Measurements from ENCODE around the gene MMEL1.
"Not testable (repeated sequence)": the region's sequence is repeated elsewhere in the genome, so short reads cannot be mapped to it uniquely, and the experiment has no call there.

The MMEL1 gene

DNA sequence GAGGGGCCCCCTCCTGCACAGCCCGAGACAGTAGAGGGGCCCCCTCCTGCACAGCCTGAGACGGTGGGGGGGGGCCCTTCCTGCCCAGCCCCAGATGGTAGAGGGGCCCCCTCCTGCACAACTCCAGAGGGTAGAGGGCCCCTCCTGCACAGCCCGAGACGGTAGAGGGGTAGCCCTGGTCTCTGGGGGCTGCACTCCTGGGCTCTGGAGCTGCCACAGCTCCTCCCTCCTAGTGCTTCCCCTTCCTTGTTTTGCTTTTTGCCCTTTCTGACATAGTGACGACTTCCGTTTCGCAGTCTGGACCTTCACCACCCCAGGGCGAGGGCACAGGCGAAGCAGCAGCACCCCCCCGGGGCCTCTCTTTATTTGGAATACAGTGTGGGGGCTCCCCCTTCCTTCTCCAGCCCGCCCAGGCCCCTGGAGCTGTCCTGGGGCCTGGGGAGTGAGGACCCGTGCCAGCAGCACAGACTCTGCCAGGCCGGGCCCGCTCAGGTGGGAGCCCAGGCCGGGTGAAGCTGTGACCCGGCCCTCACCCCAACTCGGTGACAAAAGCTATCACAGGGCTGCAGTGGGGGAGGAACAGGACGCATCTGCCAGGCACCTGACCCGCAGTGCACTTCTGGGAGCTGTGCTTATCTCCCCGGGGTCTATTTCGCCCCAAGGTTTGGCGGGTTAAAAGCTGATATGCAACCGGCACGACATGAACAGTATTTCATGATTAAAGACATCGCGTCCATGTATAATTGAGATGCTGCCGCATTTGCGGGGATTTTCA is 47.3 kb downstream of the MMEL1 start:
- H3K27me3 Mint-ChIP-seq: no peaks in the 10 kb centered on the region
- peak overlapping the region; percentile 94 to 99 for H3K27ac Mint-ChIP-seq
- DNase-seq (peak; percentile 75 to 83), ATAC-seq (peak; percentile 71)
- H3K4me3 Mint-ChIP-seq: peak overlapping the region; percentile 94 to 100
- no peaks in the 10 kb centered on the region for H3K9me3 Mint-ChIP-seq
- H3K4me1 Mint-ChIP-seq: peaks cover 73% of the 10 kb centered on the region

DNA sequence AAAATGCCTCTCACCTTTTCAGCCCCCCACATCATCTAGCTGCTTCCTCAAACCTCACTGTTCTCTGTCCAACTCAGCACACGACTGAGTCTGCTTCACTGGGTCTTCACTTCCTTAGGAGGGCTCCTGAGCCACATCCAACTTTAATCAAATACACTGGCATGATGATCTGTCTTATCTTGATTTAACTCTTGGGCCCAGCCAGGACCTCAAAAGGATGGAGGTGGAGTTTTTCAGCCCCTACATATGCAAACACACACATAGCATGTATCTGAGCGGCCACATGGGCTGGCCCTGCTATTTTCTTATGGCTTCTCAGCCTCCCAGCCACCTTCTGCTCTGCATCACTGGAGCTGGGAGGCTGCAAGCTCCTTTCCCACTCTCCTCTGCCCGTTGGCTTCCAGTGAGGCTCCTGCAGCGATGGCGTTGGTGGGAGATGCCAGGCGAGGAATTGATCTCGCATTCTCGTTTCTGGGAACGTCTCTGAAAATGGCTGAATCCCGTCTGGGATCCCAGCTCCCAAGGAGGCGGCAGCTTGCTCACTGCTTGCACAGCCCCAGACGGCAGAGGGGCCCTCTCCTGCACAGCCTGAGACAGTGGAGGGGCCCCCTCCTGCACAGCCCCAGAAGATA is 48.0 kb downstream of the MMEL1 start:
- Mint-ChIP-seq H3K4me1 (peaks cover 73% of the 10 kb centered on the region), H3K9me3 (no peaks in the 10 kb centered on the region), H3K27me3 (no peaks in the 10 kb centered on the region), H3K27ac (peak overlapping the region; percentile 94 to 99), H3K4me3 (peak overlapping the region; percentile 94 to 100)
- no peak for ATAC-seq
- no peak for DNase-seq

DNA sequence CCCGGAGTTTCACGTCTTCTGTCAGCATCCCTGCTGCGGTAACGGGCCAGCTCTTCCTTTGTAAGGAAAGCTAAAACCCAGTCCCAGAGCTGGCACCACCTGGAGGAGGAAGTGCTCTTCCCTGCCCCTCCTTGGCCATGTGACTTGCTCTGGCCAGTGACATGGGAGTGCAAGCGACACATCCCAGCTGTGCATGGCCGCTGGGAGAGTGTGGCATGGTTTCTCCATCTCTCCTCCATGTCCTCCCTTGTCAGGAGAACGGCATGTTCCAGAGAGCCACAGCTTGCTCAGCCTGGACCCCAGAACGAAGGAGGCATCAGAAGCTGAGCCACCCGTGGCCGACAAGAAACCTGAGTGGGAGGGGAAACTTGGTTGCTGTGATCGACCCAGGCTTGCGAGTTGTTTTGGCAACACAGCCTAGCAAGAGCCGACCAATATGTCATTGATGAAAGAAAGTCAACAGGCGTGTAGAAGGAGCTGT is 48.9 kb downstream of the MMEL1 start:
- peaks cover 77% of the 10 kb centered on the region for H3K4me1 Mint-ChIP-seq
- no peak for ATAC-seq

DNA sequence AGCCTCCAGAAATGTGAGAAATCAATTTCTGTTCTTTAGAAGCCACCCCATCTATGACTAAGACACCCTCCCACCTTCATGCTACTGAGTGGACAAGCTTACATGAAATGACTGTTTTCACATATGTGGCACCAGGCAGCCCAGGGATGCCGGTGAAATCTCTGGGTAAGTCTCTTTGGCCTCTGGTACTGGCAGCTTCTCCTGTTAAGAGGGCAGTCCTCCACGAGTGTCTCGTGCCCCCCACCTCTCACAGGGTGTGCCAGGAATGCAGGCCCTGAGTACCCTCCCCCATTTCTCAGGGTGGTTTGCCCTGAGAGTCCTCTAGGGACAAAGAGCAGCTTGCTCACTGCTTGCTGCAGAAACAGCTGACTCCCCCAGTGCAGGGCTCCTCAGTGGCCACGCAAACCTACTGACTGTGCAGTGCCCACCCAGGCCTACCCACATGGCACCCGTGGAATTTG is 49.5 kb downstream of the MMEL1 start:
- Mint-ChIP-seq H3K9me3 (no peaks in the 10 kb centered on the region), H3K4me1 (peaks cover 83% of the 10 kb centered on the region)

More for the DNA sequence above, 48.9 kb downstream of the MMEL1 start:
- DNase-seq: peak in 1 of 2 donors; percentile 49
- peak overlapping the region; percentile 86 to 94 for H3K27ac Mint-ChIP-seq
- peak overlapping the region; percentile 94 to 100 for H3K4me3 Mint-ChIP-seq
- H3K27me3 Mint-ChIP-seq: no peaks in the 10 kb centered on the region
- no peaks in the 10 kb centered on the region for H3K9me3 Mint-ChIP-seq

DNA sequence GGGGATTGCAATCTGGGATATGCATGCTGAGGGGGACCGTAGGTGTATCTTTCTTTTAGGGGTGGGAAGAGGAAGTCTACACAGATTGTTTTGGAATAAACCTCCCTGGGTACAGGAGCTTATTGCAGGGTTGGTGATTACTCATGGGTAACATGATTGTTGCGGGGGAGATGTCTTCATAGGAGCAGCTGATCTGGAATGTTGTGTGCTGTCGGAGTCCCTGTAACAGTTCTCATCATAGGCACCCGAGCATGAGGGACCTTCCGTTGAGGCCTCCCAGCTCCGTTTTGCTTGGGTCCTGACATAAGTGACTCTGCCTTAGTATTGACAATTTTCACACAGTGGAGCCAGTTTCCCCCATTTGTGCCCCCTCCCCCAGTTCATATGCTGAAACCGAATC is 50.4 kb downstream of the MMEL1 start:
- ATAC-seq: no peak

More for the DNA sequence above, 49.5 kb downstream of the MMEL1 start:
- H3K27ac Mint-ChIP-seq: peak overlapping the region in 1 of 2 donors; percentile 86
- H3K27me3 Mint-ChIP-seq: no peaks in the 10 kb centered on the region
- ATAC-seq (no peak), DNase-seq (peak; percentile 41 to 45)
- H3K4me3 Mint-ChIP-seq: peak overlapping the region; percentile 94 to 100

DNA sequence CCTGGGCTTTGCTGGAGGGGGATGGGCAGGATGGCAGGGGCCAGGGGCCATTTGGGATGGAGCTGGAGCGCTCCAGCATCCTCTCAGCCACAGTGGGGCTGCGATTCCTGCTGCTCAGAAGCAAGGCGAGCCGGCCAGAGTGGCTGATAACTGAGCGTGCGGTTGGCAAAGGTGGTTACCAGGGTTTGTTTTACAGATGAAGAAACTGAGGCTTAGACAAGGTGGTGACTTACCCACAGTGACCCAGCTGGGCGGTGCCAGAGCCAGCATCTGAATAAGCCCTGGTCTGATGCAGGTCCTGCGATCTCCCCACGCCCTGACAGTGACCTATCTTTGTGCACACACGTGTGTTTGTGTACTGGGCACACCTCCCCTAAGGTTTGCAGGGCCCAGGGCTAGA is 52.1 kb downstream of the MMEL1 start:
- Mint-ChIP-seq H3K27ac (peak overlapping the region; percentile 21 to 28), H3K27me3 (no peaks in the 10 kb centered on the region), H3K4me1 (peaks cover 98% of the 10 kb centered on the region), H3K9me3 (no peaks in the 10 kb centered on the region), H3K4me3 (peak overlapping the region; percentile 39 to 60)
- DNase-seq (no peak), ATAC-seq (no peak)

More for the DNA sequence above, 50.4 kb downstream of the MMEL1 start:
- Mint-ChIP-seq H3K9me3 (no peaks in the 10 kb centered on the region), H3K4me1 (peaks cover 84% of the 10 kb centered on the region), H3K27ac (peak overlapping the region in 1 of 2 donors; percentile 20), H3K4me3 (peak overlapping the region in 1 of 2 donors; percentile 14), H3K27me3 (no peaks in the 10 kb centered on the region)
- DNase-seq: no peak

DNA sequence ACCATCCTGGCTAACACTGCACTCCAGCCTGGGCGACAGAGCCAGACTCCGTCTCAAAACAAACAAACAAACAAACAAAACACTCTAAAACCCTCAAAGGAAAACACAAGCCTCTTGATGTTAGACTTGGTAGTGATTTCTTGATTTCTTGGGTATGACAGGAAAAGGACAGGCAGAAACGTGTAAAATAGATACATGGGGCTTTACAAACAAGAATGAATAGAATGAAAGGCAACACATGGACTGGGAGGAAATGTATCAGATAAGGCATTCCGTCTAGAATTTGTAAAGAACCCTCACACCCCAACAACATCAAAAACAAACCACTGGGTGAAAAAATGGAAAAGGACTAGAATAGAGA is 54.1 kb downstream of the MMEL1 start:
- ATAC-seq (no peak), DNase-seq (no peak)
- H3K9me3 Mint-ChIP-seq: peaks cover 6 to 7% of the 10 kb centered on the region in 2 donors
- H3K27ac Mint-ChIP-seq: peak overlapping the region; percentile 80 to 96
- H3K4me3 Mint-ChIP-seq: peak overlapping the region; percentile 72 to 79
- H3K27me3 Mint-ChIP-seq: no peaks in the 10 kb centered on the region
- peaks cover 99% of the 10 kb centered on the region for H3K4me1 Mint-ChIP-seq

DNA sequence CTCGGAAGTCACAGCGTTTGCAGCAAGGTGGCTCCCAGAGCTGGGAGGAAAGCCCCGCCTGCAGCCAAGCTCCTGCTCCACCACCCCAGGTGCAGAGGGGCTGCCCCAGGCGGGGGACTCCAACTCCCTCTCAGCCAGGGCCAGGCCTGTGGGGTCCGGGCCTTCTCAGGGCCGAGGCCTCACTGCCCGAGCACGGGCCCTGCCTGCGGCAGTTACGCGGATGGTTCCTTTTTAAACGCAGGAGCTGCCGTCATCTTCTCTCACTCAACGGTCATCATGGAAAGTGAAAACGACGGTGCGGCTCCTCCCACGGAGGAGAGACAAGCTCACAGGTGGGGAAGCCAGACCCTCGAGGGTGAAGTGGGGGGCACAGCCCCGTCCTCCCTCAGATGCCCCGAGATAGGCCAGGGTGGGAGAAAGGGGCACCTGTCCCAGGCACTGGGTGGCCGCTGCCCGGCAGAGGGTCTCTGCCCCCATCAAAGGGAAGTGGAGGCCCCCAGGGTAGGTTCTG is 55.2 kb downstream of the MMEL1 start:
- Mint-ChIP-seq H3K9me3 (peaks cover 17 to 18% of the 10 kb centered on the region in 2 donors), H3K4me3 (peak overlapping the region; percentile 72 to 79), H3K27ac (peak overlapping the region; percentile 80 to 96), H3K4me1 (peaks cover 91% of the 10 kb centered on the region)
- not testable (repeated sequence) for H3K27me3 Mint-ChIP-seq
- peak; percentile 64 to 67 for DNase-seq
- peak; percentile 77 for ATAC-seq

DNA sequence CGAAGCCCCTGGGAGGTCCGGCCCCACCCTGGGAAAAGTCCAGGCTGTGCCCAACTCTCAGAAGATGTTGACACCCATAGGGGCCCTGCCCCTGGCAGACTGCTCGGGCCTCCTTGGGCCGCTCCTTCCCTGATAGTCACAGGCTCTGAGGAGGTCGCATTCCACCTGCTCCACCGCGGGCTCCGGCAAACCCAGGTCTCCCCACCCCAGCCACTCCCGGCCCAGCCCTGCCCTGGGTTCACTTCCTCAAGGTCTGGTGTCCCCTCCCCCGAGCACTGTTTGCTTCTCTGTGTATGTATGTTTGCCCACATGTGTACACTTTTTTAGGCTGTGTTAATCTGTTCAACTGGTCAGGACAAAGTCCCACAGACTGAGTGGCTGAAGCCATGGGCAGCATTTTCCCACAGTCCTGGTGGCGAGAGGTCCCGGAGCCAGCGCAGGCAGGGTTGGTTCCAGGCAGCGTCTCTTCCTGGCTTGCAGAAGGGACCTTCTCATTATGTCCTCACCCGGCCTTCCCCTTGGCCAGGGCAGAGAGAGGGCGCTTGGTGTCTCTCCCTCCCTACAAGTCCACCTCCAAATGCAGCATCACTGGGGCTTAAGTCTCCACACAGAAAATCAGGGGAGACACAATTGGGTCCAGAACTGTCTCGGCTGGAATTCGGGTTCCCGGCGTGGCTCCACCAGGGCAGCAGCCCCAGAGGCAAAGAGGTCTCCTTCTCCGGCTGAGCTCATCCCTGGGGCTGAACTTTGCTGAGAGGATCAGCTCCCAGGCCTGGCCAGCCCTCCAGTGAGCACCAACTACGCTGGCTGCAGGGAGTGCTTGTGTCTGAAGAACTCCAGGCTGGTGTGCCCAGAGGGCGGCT is 56.8 kb downstream of the MMEL1 start:
- Mint-ChIP-seq H3K4me1 (peaks cover 75% of the 10 kb centered on the region), H3K4me3 (peak overlapping the region in 1 of 2 donors; percentile 79), H3K27ac (peak overlapping the region; percentile 38 to 41), H3K9me3 (peaks cover 17 to 24% of the 10 kb centered on the region in 2 donors), H3K27me3 (no peaks in the 10 kb centered on the region)
- ATAC-seq (no peak), DNase-seq (no peak)

DNA sequence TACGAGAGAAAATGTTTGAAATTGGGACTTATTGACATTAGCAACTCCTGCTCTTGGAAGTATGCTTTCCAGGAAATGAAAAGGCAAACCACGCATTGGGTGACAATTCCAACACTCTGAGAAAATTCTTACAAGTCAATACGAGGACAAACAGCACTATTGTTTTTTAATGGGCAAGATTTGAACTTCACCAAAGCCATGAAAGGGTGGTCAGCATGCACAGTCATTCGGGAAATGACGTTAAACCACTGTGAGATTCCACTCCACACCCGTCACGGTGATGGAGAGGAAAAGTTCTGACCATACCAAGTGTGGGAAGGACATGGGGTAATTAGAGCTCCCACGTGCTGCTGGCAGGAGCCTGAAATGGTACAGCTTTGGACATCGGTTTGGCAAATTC is 58.5 kb downstream of the MMEL1 start:
- ATAC-seq: no peak
- Mint-ChIP-seq H3K9me3 (peaks cover 17 to 29% of the 10 kb centered on the region in 2 donors), H3K4me1 (peaks cover 59% of the 10 kb centered on the region), H3K4me3 (no peak overlapping the region), H3K27me3 (no peaks in the 10 kb centered on the region), H3K27ac (no peak overlapping the region)
- DNase-seq: no peak

DNA sequence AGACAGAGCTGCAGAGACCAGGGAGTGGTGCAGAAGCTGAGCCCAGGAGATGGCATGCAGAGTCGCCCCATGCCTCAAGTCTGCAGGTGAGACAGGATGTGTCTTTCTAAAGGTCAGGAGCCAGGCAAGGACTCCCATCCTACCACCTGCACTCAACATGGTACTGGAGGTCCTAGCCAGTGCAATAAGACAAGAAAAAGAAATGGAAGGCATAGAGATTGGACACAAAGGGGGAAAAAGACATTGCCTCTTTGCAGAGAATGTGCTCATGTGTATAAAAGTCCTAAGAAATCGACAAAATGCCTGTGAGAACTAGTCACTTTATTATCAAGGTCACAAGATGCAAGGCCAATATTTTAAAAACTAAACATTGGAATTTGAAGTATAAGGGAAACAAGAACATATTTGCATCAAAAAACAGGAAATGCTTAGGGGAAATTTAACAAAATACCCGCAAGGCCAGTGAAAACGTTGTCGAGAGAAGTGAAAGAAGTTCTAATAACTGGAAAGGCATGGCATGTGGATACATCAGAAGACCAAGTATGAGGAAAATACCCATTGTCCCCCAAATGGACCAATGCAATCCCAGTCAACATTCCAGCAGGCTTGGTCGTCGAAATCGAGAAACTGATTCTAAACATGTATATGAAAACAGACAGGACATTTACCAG is 59.4 kb downstream of the MMEL1 start:
- H3K4me3 Mint-ChIP-seq: no peak overlapping the region
- H3K27ac Mint-ChIP-seq: no peak overlapping the region
- peaks cover 49% of the 10 kb centered on the region for H3K4me1 Mint-ChIP-seq
- ATAC-seq (no peak), DNase-seq (no peak)
- peaks cover 17 to 29% of the 10 kb centered on the region in 2 donors for H3K9me3 Mint-ChIP-seq
- H3K27me3 Mint-ChIP-seq: no peaks in the 10 kb centered on the region

DNA sequence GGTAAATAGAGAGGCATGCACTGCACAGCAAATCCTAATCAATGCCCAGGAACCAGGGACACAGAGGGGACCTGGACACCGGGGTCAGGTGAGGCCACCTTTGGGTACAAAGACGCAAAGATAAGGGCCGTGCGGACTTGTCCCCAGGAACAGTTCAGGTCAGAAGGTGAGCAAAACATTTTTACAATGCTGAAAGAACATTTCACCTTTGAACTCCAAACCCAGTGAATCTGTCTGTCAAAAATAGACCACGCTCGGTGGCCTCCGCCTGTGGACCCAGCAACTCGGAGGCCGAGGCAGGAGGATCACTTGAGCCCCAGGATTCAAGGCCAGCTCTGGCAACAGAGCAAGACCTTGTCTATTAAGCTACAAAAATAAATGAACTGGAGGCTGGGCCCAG is 61.5 kb downstream of the MMEL1 start:
- no peak for DNase-seq
- ATAC-seq: no peak
- Mint-ChIP-seq H3K4me3 (no peak overlapping the region), H3K27me3 (no peaks in the 10 kb centered on the region), H3K9me3 (peaks cover 17 to 29% of the 10 kb centered on the region in 2 donors), H3K4me1 (peaks cover 36% of the 10 kb centered on the region), H3K27ac (peak overlapping the region in 1 of 2 donors; percentile 59)

DNA sequence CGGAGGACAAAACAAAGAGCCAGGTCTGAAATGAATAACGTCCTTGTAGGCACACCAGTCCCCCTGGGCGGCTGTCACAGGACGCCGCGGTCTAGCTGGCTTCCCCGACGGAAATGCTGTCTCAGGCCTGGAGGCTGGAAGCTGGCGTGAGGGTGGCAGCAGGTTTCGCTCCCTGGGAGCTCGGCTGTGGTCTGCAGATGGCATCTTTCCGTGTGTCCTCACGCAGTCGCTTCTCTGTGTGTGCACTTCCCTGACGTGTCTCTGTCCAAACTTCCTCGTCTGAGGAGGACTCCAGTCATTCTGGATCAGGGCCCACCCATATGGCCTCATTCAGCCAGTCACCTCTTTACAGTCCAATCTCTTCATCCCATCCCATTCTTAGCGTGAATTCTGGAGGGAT is 62.5 kb downstream of the MMEL1 start:
- Mint-ChIP-seq H3K4me1 (peaks cover 35% of the 10 kb centered on the region), H3K4me3 (no peak overlapping the region), H3K9me3 (peaks cover 17 to 29% of the 10 kb centered on the region in 2 donors), H3K27ac (no peak overlapping the region), H3K27me3 (no peaks in the 10 kb centered on the region)
- DNase-seq: no peak
- ATAC-seq: no peak

DNA sequence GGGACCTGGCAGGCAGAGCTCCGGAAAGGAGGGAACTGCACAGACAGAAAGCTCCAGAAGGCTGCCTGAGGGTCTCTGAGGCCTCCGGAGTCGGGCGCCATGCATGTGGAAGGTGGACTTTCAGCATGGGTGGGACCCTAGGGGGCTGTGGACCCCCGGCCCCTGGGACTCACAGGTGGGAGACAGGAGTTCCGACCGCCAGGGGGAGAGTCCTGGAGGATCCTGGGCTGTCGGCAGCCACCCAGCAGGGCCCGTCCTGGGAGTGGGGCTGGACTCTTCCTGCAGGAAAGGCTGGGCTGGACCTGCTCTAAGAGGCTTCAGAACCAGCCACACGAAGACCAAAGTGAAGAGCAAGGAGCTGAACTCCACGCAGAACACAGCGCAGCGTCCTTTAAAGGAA is 63.1 kb downstream of the MMEL1 start:
- H3K27ac Mint-ChIP-seq: peak overlapping the region in 1 of 2 donors; percentile 19

More for the DNA sequence above, 63.1 kb downstream of the MMEL1 start:
- not testable (repeated sequence) for H3K4me3 Mint-ChIP-seq, ATAC-seq, H3K27me3 Mint-ChIP-seq, DNase-seq
- Mint-ChIP-seq H3K4me1 (peaks cover 35% of the 10 kb centered on the region), H3K9me3 (peaks cover 17 to 29% of the 10 kb centered on the region in 2 donors)

Measured in stimulated activated naive CD8-positive, alpha-beta T cell treated with anti-CD3 and anti-CD28 coated beads, Interleukin-15, amount 100 ng/mL, for 72 hours (primary cell).